Cerebellar nuclear complex (tissue), 1 donor: ENCODE measurements around the gene TIMD4.
"Not testable (repeated sequence)": the region's sequence is repeated elsewhere in the genome, so short reads cannot be mapped to it uniquely, and the experiment has no call there.

Experiments used
- DNase-seq, 2 experiments: peaks; one replicate each; lab custom pipeline; 2025; lab: John Stamatoyannopoulos, UW

The TIMD4 gene

DNA sequence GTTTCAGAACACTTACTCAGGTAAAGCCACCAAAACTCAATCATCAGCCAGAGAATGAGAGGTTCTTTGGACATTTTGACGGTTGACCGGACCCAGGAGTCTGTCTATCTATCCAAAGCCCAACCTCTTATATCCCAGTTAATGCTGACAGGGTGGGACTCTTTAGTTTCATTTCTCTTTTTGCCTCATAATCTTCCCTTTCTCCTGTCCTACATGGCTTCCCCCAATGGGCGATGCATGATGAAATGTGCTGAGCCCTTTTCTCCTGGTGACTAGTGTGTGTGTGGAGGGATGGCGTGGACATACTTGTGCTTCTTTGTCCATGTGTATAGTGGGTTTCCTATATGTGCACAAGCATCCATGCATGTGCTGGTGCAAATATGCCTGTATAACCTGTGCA, at the start of gene TIMD4:
TSS of gene TIMD4 (minus strand) at position 102 of the 400 bp plus-strand sequence. CDS start at position 74, 28 bp downstream.
- no peak for DNase-seq

- DNase-seq: no peak
Measured at GRCh38 chr5:157006262-157006661, 43.2 kb upstream of the TIMD4 start.

GRCh38 chr5:157004893-157005551, 42.0 kb upstream of the TIMD4 start:
- no peak for DNase-seq

GRCh38 chr5:156991714-156992113, 28.7 kb upstream of the TIMD4 start:
- DNase-seq: no peak

- DNase-seq: no peak
Measured at GRCh38 chr5:156984064-156984463, 21.0 kb upstream of the TIMD4 start.

GRCh38 chr5:156981481-156981880, 18.5 kb upstream of the TIMD4 start:
- no peak for DNase-seq

DNA sequence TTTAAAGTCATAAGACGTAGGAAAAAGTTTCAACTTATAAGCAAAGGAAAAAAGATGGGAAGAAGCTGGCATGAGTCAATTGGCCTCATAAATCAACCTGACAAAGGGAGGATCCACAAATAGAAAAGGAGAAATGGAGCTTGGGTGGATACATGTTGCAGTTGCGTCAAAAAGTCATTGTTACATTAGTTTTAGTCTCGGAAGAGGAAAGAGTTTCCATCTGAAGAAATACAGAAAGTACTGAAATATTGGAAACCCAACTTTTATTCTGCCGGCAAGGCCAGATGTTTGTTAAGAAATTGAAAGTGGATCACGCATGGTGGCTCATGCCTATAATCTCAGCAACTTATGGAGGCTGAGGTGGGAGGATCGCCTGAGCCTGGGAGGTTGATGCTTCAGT, 11.3 kb upstream of the TIMD4 start:
- DNase-seq: no peak

- DNase-seq: no peak
Measured at GRCh38 chr5:156971848-156972525, 9.0 kb upstream of the TIMD4 start.

DNA sequence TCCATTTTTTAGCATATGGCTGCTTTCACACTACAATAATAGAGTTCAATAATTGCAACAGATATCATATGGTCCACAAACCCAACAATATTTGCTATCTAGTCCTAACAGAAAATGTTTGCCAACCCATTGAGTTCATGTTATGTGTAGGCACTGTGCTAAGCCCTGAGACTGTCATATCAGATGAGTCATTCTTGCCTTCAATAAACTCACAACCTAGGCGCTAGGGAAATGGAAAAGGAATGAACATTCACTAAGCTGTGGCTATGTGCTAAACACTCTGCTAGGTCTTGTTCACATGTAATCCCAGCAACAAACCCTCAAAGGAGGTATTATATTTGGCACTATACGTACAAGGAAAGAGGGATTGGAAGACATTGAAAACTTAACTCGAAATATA, 8.4 kb upstream of the TIMD4 start:
- no peak for DNase-seq

- not testable (repeated sequence) for DNase-seq
Measured at GRCh38 chr5:156967386-156967785, 4.4 kb upstream of the TIMD4 start.

GRCh38 chr5:156956321-156956720, 6.7 kb downstream of the TIMD4 start:
- DNase-seq: no peak

DNA sequence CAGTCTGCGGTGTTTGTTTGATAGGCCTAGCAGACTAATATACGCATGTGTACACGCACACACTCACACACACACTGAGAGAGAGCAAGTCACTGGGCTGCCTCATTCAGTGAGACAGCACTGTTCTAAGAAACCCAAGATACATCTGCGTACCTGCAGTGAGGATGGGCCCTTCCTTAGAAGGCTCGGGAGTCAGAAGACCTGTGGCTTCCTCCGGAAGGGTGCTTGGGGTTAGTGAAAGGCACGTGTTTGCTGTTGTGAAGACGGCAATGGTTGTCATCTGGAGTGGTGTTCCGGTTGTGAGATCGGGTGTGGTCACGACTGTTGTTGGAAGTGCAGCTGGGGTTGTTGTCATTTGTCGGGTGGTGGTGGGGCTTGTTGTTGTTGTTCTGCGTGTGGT, 11.7 kb downstream of the TIMD4 start:
- DNase-seq: no peak

- DNase-seq: no peak
Measured at GRCh38 chr5:156950716-156951115, 12.3 kb downstream of the TIMD4 start.

DNA sequence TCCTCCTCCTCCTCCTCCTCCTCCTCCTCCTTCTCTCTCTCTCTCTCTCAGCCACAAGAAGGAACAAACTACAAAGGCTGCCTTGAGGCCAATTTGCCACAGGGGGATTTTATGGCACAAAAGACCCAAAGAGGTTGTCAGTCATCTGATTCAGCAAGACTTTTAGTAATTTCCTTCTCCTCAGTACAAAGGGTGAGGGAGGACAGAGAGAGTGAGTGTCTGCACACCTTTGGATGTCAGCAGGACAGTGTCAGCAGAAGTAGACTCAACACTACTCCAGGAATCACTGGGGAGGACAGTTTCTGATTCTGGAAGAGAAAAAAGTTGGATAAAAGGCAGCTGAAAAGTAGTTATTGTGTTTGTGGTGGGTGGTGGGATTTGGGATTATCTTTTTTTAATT, 13.6 kb downstream of the TIMD4 start:
- no peak for DNase-seq

DNA sequence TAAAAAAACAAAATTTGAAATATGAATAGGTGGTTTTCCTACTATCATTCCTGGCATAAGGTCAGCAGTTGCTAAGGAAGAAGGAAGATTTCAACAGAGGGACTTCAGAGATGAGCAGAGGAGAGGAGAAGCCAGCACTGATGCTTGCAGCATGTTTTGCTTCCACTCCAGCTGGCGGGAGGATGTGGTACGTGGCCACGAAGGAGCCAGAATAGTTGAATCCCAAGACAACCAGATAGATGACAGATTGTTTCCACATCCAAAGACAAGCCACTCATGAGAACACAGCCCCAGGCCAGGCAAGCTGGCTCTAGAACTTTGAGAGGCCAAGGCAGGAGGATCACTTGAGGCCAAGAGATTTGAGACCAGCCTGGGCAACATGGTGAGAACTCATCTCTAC, 15.1 kb downstream of the TIMD4 start:
- DNase-seq: no peak

- no peak for DNase-seq
Measured at GRCh38 chr5:156942064-156942463, 21.0 kb downstream of the TIMD4 start.

- DNase-seq: not testable (repeated sequence)
Measured at GRCh38 chr5:156940462-156940861, 22.6 kb downstream of the TIMD4 start.

- no peak for DNase-seq
Measured at GRCh38 chr5:156936972-156937371, 26.1 kb downstream of the TIMD4 start.

DNA sequence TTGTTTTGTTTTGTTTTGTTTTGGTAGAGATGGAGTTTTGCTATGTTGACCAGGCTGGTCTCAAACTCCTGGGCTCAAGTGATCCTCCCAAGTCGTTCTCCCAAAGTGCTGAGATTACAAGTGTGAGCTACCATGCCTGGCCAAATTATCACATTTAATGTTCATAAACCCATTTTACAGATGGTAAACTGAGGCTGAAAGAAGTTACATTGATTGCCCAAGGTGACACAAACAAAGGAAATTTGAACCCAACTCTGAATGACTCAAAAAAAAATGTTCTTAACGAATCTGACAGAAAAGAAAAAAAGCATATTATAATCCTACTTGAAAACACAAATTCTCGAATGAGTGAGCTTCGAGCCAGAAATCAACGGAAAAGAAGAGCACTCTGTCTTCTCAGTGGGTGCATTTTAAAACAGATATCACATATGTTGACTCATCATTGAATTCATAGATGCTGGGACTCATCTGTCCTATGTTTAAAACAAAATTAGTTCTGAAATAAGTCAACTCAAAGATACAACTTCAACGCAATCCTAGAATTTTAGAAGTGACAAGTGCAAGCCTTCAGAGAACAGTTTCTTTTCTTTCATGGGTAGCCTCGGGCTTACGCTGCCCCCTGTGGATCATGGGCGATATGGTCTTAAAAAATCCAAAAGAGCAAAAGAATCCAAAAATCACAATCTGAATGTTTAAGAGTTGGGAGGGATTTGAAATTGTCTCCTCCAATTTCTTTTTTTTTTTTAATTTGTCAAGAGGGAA, 28.4 kb downstream of the TIMD4 start:
- DNase-seq: no peak

DNA sequence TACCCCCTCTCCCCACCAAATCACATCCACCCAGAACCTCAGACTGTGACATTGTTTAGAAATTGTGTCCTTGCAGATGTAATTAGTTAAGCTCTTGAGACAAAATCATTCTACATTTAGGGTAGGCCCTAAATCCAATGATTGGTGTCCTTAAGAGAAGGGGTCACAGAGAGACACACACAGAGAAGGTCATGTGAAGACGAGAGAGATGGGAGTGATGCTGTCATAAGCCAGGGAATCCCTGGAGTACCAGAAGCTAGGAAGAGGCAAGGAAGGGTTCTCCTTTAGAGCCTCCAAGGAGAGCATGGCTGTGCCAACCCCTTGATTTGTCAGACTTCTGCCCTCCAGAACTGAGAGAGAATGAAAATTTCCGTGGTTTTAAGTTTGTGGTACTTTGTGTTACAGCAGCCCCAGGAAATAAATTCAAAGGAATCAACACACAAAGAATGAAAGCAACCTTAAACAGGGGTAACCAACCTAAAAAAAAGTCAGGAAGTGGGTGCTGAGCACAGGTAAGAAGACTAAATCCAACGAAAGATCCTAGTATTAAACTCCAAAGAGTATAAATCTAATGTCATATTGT, 33.6 kb downstream of the TIMD4 start:
- no peak for DNase-seq

- no peak for DNase-seq
Measured at GRCh38 chr5:156927545-156927944, 35.5 kb downstream of the TIMD4 start.

- DNase-seq: not testable (repeated sequence)
Measured at GRCh38 chr5:156925767-156926166, 37.3 kb downstream of the TIMD4 start.
